Endothelial cell (in vitro differentiated cells): ENCODE measurements around the gene CDH23. TPM values are rescaled to one million over a fixed set of nuclear protein-coding genes. Genes with fewer than 3 reads are reported as not detected.

Experiments used
- DNase-seq: peaks from one replicate; pipeline ENCODE4 v3.0.0; 2021; ENCODE audit warnings: low spot score
- H3K27ac Mint-ChIP-seq: one replicate; pipeline ENCODE4 v1.8.0; 2021; ENCODE audit warnings: mixed read lengths, inconsistent platforms; ENCODE audit not compliant: unreplicated experiment
- H3K27me3 Mint-ChIP-seq: one replicate; pipeline ENCODE4 v1.8.0; 2021; ENCODE audit warnings: mild to moderate bottlenecking, moderate library complexity, mixed read lengths, inconsistent platforms; ENCODE audit not compliant: unreplicated experiment
- H3K36me3 Mint-ChIP-seq: one replicate; pipeline ENCODE4 v1.8.0; 2021; ENCODE audit warnings: mild to moderate bottlenecking, low read depth, mixed read lengths, inconsistent platforms; ENCODE audit not compliant: unreplicated experiment
- H3K4me1 Mint-ChIP-seq: one replicate; pipeline ENCODE4 v1.8.0; 2021; ENCODE audit warnings: mild to moderate bottlenecking, mixed read lengths, inconsistent platforms; ENCODE audit not compliant: unreplicated experiment
- H3K4me3 Mint-ChIP-seq: one replicate; pipeline ENCODE4 v1.8.0; 2021; ENCODE audit warnings: mild to moderate bottlenecking, mixed read lengths, inconsistent platforms; ENCODE audit not compliant: unreplicated experiment
- H3K9me3 Mint-ChIP-seq: one replicate; pipeline ENCODE4 v1.8.0; 2021; ENCODE audit warnings: mixed read lengths, inconsistent platforms; ENCODE audit not compliant: unreplicated experiment
- CTCF ChIP-seq: fragments of 200-600 bp; sonication (generic); IDR thresholded peaks from one replicate; pipeline ENCODE4 v1.5.0; 2021; ENCODE audit warnings: antibody characterized with exemption; ENCODE audit not compliant: unreplicated experiment
- total RNA-seq: library from RNA; stranded (reverse); fragmentation: NEBNext Ultra II Directional; extraction: Animal tissue kit (Norgen Biotek cat#: 25700); gene quantifications from one replicate; pipeline ENCODE4 v1.2.1, GENCODE V29; 2021; ENCODE audit not compliant: unreplicated experiment

CDH23 gene
- total RNA-seq, 1 donor from 2014 or later, result 0.54 TPM

GRCh38 chr10:71468363-71469094 lies 71.8 kb downstream of the CDH23 start:
- H3K4me1 Mint-ChIP-seq, result peaks cover 3% of the 10 kb centered on the region
- no peak for DNase-seq
- H3K27me3 Mint-ChIP-seq, result peaks cover 2% of the 10 kb centered on the region
- no peaks in the 10 kb centered on the region for H3K36me3 Mint-ChIP-seq
- no peaks in the 10 kb centered on the region for H3K9me3 Mint-ChIP-seq
- no peak overlapping the region for H3K27ac Mint-ChIP-seq
- no peak overlapping the region for H3K4me3 Mint-ChIP-seq
- no peak for TF ChIP-seq CTCF

- DNase-seq, result no peak
- no peak overlapping the region for H3K4me3 Mint-ChIP-seq
- H3K36me3 Mint-ChIP-seq, result no peaks in the 10 kb centered on the region
- H3K27me3 Mint-ChIP-seq, result peaks cover 2% of the 10 kb centered on the region
- no peak overlapping the region for H3K27ac Mint-ChIP-seq
- no peak for TF ChIP-seq CTCF
- H3K9me3 Mint-ChIP-seq, result no peaks in the 10 kb centered on the region
- peaks cover 21% of the 10 kb centered on the region for H3K4me1 Mint-ChIP-seq
Observed at GRCh38 chr10:71471006-71471405, 74.3 kb downstream of the CDH23 start.

GRCh38 chr10:71471957-71472365 lies 75.2 kb downstream of the CDH23 start:
- Mint-ChIP-seq H3K27me3 (peaks cover 2% of the 10 kb centered on the region), H3K27ac (no peak overlapping the region), H3K36me3 (no peaks in the 10 kb centered on the region), H3K9me3 (no peaks in the 10 kb centered on the region), H3K4me3 (no peak overlapping the region), H3K4me1 (peaks cover 23% of the 10 kb centered on the region)
- TF ChIP-seq CTCF, result no peak
- no peak for DNase-seq

GRCh38 chr10:71472466-71472865 lies 75.7 kb downstream of the CDH23 start:
- no peak for DNase-seq
- H3K9me3 Mint-ChIP-seq, result no peaks in the 10 kb centered on the region
- no peak for TF ChIP-seq CTCF
- H3K4me3 Mint-ChIP-seq, result no peak overlapping the region
- no peak overlapping the region for H3K27ac Mint-ChIP-seq
- H3K36me3 Mint-ChIP-seq, result no peaks in the 10 kb centered on the region
- H3K27me3 Mint-ChIP-seq, result peaks cover 2% of the 10 kb centered on the region
- peaks cover 23% of the 10 kb centered on the region for H3K4me1 Mint-ChIP-seq

GRCh38 chr10:71472912-71473311 lies 76.2 kb downstream of the CDH23 start:
- Mint-ChIP-seq H3K27ac (no peak overlapping the region), H3K9me3 (no peaks in the 10 kb centered on the region), H3K4me3 (no peak overlapping the region), H3K4me1 (peaks cover 23% of the 10 kb centered on the region), H3K36me3 (no peaks in the 10 kb centered on the region), H3K27me3 (peaks cover 2% of the 10 kb centered on the region)
- DNase-seq, result no peak
- no peak for TF ChIP-seq CTCF
